Tibial nerve (tissue), 4 donors: ENCODE results near the gene TMEM61. TPM values are rescaled to one million over a fixed set of nuclear protein-coding genes. Genes with fewer than 3 reads are reported as not detected.

Experiments
- DNase-seq, 2 donors: peaks; one replicate each; pipeline ENCODE4 v3.0.0-alpha.2; 2019; ENCODE audit warnings: low spot score in 2 of 2
- H3K27ac ChIP-seq, 4 donors: fragments of 200-600 bp; sonication (generic) in 3 of 4; one replicate each; pipeline ENCODE4 v1.5.1; 2017 to 2019; ENCODE audit warnings: mild to moderate bottlenecking in 1 of 4
- H3K27me3 ChIP-seq, 2 donors: fragments of 200-600 bp; sonication (generic) in 1 of 2; one replicate each; pipeline versions ENCODE4 v1.5.1 to v1.6.0; 2017 to 2019
- H3K36me3 ChIP-seq, 3 donors: fragments of 200-600 bp; sonication (generic); one replicate each; pipeline ENCODE4 v1.5.1; 2018 to 2019
- H3K4me1 ChIP-seq, 4 donors: fragments of 200-600 bp; sonication (generic) in 3 of 4; one replicate each; pipeline ENCODE4 v1.5.1; 2017 to 2019
- H3K4me3 ChIP-seq, 4 donors: fragments of 200-600 bp; sonication (generic) in 3 of 4; one replicate each; pipeline ENCODE4 v1.5.1; 2017 to 2019; ENCODE audit warnings: mild to moderate bottlenecking in 1 of 4, moderate library complexity in 1 of 4
- H3K9me3 ChIP-seq, 4 donors: fragments of 200-600 bp; sonication (generic) in 3 of 4; one replicate each; pipeline ENCODE4 v1.5.1; 2017 to 2019
- CTCF ChIP-seq, 5 experiments: fragments of 200-600 bp in 3 of 5; fragments of 450-650 bp in 2 of 5; sonication (generic) in 3 of 5; IDR thresholded peaks; one replicate each; pipeline ENCODE4 v1.5.1; 2016 to 2019; ENCODE audit warnings: antibody characterized with exemption in 5 of 5, mild to moderate bottlenecking in 3 of 5, moderate library complexity in 2 of 5
- EP300 ChIP-seq, 2 donors: sonication (generic); formaldehyde crosslinking; IDR thresholded peaks; one replicate each; pipeline ENCODE4 v1.6.1; 2017; ENCODE audit warnings: antibody characterized with exemption in 2 of 2, mild to moderate bottlenecking in 1 of 2
- POLR2A ChIP-seq, 2 donors: fragments of 450-650 bp; IDR thresholded peaks; one replicate each; pipeline ENCODE4 v1.6.1; 2017; ENCODE audit warnings: antibody characterized with exemption in 2 of 2, mild to moderate bottlenecking in 2 of 2, moderate library complexity in 2 of 2
- WGBS, 2 donors: methylation state at CpG; one replicate each; pipeline ENCODE4 v1.1.5; 2018; 5-methylcytosine and 5-hydroxymethylcytosine counted together
- total RNA-seq, 4 donors: library from RNA; depleted of rRNA; stranded (reverse); fragments of >200 nt; gene quantifications; one replicate each; pipeline ENCODE4 v1.1.0, GENCODE V29; 2016

Gene TMEM61
- total RNA-seq, 4 donors from 2014 or later: 0.84 TPM; not detected in 3

GRCh38 chr1:54994355-54994990 lies 14.0 kb downstream of the TMEM61 start:
- Histone ChIP-seq H3K9me3 (no peaks in the 10 kb centered on the region), H3K36me3 (no peaks in the 10 kb centered on the region), H3K27ac (no peak overlapping the region), H3K4me3 (no peak overlapping the region), H3K27me3 (peaks cover 0 to 46% of the 10 kb centered on the region in 2 donors), H3K4me1 (peaks cover 0 to 11% (median 7%) of the 10 kb centered on the region in 4 donors)
- TF ChIP-seq EP300 (IDR thresholded peaks at IDR 0.05) (no peak), CTCF (IDR thresholded peaks at IDR 0.05) (no peak), POLR2A (IDR thresholded peaks at IDR 0.05) (no peak)
- 32 to 51% methylated on average over 5 to 6 of the region's 6 CpGs for WGBS, 2 donors
- no peak for DNase-seq

GRCh38 chr1:54995013-54995760 lies 14.8 kb downstream of the TMEM61 start:
- Histone ChIP-seq H3K27ac (no peak overlapping the region), H3K36me3 (no peaks in the 10 kb centered on the region), H3K4me3 (no peak overlapping the region), H3K9me3 (no peaks in the 10 kb centered on the region), H3K4me1 (peaks cover 0 to 11% (median 7%) of the 10 kb centered on the region in 4 donors), H3K27me3 (peaks cover 0 to 50% of the 10 kb centered on the region in 2 donors)
- DNase-seq: no peak
- TF ChIP-seq POLR2A (IDR thresholded peaks at IDR 0.05) (no peak), EP300 (IDR thresholded peaks at IDR 0.05) (no peak), CTCF (IDR thresholded peaks at IDR 0.05) (no peak)
- 53 to 67% methylated on average over 12 of the region's 12 CpGs for WGBS, 2 donors

GRCh38 chr1:54995835-54996234 lies 15.4 kb downstream of the TMEM61 start:
- 72 to 84% methylated on average over 9 of the region's 9 CpGs for WGBS, 2 donors
- peaks cover 0 to 57% of the 10 kb centered on the region in 2 donors for H3K27me3 ChIP-seq
- DNase-seq: no peak

GRCh38 chr1:54996359-54996868 lies 16.0 kb downstream of the TMEM61 start:
- WGBS, 2 donors: 7 to 8% methylated on average over 23 of the region's 23 CpGs
- no peaks in the 10 kb centered on the region for H3K9me3 ChIP-seq
- H3K27me3 ChIP-seq: peaks cover 0 to 59% of the 10 kb centered on the region in 2 donors
- H3K27ac ChIP-seq: no peak overlapping the region
- H3K4me3 ChIP-seq: no peak overlapping the region
- H3K4me1 ChIP-seq: peaks cover 0 to 11% (median 7%) of the 10 kb centered on the region in 4 donors
- no peaks in the 10 kb centered on the region for H3K36me3 ChIP-seq
- TF ChIP-seq CTCF (IDR thresholded peaks at IDR 0.05): peak; percentile 58 to 83 (median 69)
- no peak for TF ChIP-seq EP300 (IDR thresholded peaks at IDR 0.05)
- DNase-seq: peak; percentile 21 to 50

More at GRCh38 chr1:54995835-54996234, 15.4 kb downstream of the TMEM61 start:
- no peak for TF ChIP-seq POLR2A (IDR thresholded peaks at IDR 0.05)
- TF ChIP-seq EP300 (IDR thresholded peaks at IDR 0.05): no peak
- TF ChIP-seq CTCF (IDR thresholded peaks at IDR 0.05): no peak
- H3K4me3 ChIP-seq: no peak overlapping the region
- peaks cover 0 to 11% (median 7%) of the 10 kb centered on the region in 4 donors for H3K4me1 ChIP-seq
- H3K27ac ChIP-seq: no peak overlapping the region
- H3K9me3 ChIP-seq: no peaks in the 10 kb centered on the region
- H3K36me3 ChIP-seq: no peaks in the 10 kb centered on the region
